BE2C (cell line): Measurements from ENCODE around the gene CTDSPL.

Source experiments
- DNase-seq: peaks from one replicate; pipeline ENCODE4 v3.0.0-alpha.2; 2020
- H3K27me3 ChIP-seq: fragments of 250-450 bp; sonication (Bioruptor Pico); 2 replicates; pipeline ENCODE4 v1.5.1; 2020; ENCODE audit warnings: mild to moderate bottlenecking
- H3K36me3 ChIP-seq: fragments of 250-450 bp; sonication (Bioruptor Pico); 2 replicates; pipeline ENCODE4 v1.5.1; 2020; ENCODE audit warnings: mild to moderate bottlenecking
- H3K4me1 ChIP-seq: fragments of 250-450 bp; sonication (Bioruptor Pico); 2 replicates; pipeline ENCODE4 v1.5.1; 2020
- H3K4me3 ChIP-seq: 2 replicates; pipeline ENCODE4 v1.5.1; 2011; ENCODE audit warnings: low read depth, low read length
- H3K9me3 ChIP-seq: fragments of 250-450 bp; sonication (Bioruptor Pico); 2 replicates; pipeline ENCODE4 v1.5.1; 2020
- TF ChIP-seq, protein P1 (sequence below): IDR thresholded peaks from 2 replicates; pipeline ENCODE4 v1.5.1; 2012; ENCODE audit warnings: mild to moderate bottlenecking, low read depth, low read length

Gene CTDSPL

GRCh38 chr3:37876279-37876678 is 14.6 kb downstream of the CTDSPL start:
- TF ChIP-seq, protein P1, sequence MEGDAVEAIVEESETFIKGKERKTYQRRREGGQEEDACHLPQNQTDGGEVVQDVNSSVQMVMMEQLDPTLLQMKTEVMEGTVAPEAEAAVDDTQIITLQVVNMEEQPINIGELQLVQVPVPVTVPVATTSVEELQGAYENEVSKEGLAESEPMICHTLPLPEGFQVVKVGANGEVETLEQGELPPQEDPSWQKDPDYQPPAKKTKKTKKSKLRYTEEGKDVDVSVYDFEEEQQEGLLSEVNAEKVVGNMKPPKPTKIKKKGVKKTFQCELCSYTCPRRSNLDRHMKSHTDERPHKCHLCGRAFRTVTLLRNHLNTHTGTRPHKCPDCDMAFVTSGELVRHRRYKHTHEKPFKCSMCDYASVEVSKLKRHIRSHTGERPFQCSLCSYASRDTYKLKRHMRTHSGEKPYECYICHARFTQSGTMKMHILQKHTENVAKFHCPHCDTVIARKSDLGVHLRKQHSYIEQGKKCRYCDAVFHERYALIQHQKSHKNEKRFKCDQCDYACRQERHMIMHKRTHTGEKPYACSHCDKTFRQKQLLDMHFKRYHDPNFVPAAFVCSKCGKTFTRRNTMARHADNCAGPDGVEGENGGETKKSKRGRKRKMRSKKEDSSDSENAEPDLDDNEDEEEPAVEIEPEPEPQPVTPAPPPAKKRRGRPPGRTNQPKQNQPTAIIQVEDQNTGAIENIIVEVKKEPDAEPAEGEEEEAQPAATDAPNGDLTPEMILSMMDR = no peak
- no peaks in the 10 kb centered on the region for H3K36me3 ChIP-seq
- DNase-seq = no peak
- no peaks in the 10 kb centered on the region for H3K9me3 ChIP-seq
- H3K4me1 ChIP-seq = no peaks in the 10 kb centered on the region
- H3K4me3 ChIP-seq = no peak overlapping the region
- no peaks in the 10 kb centered on the region for H3K27me3 ChIP-seq

DNA sequence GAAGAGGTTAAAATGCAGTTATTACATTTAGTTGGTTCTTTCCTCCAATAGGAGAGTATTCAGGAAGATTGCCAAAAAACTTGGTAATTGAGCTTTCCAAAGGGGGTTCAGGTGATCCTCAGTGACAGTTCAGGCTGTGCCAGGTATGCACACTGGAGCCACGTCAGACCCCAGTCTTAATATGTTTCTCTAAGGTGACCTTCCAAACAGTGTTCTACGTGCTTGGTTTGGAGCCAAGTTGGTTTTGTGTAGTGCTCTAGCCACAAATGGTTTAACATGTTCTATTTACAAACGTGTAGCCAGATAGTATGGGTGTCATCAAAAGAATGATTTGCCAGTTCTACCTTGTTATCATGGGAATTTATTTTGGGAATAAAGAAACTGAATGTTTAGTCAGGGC is 21.0 kb downstream of the CTDSPL start:
- H3K27me3 ChIP-seq = no peaks in the 10 kb centered on the region
- no peak overlapping the region for H3K4me3 ChIP-seq
- no peaks in the 10 kb centered on the region for H3K36me3 ChIP-seq
- TF ChIP-seq, protein P1 = no peak
- no peak for DNase-seq
- no peaks in the 10 kb centered on the region for H3K4me1 ChIP-seq
- no peaks in the 10 kb centered on the region for H3K9me3 ChIP-seq

DNA sequence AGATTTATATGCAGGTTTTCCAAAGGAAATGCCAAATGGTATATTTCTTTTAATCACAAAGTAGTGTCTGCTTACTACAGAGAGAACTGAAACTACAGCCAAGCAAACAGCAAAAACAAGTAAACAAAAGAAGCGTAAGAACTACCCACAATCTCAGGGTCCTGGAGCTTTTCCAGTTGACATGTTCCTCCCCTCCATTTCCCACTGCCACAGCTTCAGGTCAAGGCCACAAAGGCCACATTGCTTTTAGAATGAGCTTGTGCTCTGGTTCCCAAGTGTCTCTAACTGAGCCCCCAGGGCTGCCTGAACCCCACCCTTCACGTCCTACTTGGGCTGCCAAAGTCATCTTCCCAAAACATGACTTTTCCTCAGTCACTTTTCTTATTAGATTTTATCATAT is 24.1 kb downstream of the CTDSPL start:
- no peak for DNase-seq
- Histone ChIP-seq H3K4me1 (no peaks in the 10 kb centered on the region), H3K36me3 (no peaks in the 10 kb centered on the region), H3K9me3 (no peaks in the 10 kb centered on the region), H3K27me3 (no peaks in the 10 kb centered on the region), H3K4me3 (no peak overlapping the region)
- TF ChIP-seq, protein P1 = no peak

DNA sequence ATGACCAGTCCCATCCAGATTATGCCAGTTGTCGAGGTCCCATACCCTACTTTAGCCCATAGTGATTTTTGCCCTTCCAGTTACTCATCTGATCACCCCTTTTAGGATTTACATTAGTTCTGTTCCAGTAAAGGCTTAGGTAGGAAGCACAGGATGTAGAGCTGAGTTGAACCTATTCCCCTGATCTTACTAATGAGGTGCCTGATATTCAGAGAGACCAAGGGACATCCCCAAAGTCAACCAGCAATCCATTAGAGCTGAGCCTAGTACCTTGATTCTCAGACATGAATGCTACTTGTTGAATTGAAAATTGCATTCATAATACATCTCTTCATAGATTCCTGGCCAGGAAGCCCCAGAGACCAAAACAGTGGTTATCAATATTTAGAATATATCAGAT is 24.7 kb downstream of the CTDSPL start:
- Histone ChIP-seq H3K9me3 (no peaks in the 10 kb centered on the region), H3K4me3 (no peak overlapping the region), H3K4me1 (no peaks in the 10 kb centered on the region), H3K36me3 (no peaks in the 10 kb centered on the region), H3K27me3 (no peaks in the 10 kb centered on the region)
- no peak for DNase-seq
- TF ChIP-seq, protein P1 = no peak

DNA sequence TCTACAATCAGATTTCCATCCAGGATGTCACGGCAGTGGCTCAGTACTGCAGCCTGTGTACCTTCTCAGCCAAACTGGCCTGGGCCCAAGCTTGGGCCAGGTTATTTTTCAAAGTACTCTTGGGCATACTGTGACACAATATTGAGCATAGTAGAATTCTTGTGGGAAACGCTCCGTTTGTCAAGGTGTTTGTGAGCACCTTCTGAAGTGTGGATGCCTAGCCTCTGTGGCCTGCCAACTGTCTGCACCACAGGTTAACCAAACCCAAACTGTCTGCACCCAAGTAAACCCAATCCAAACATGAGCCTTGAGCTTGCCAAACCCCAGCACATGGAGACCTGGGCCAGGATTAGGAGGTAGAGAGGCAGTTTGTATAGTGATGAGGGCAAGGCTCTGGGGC is 25.4 kb downstream of the CTDSPL start:
- no peaks in the 10 kb centered on the region for H3K4me1 ChIP-seq
- H3K27me3 ChIP-seq = no peaks in the 10 kb centered on the region
- no peak overlapping the region for H3K4me3 ChIP-seq
- H3K36me3 ChIP-seq = no peaks in the 10 kb centered on the region
- no peak for DNase-seq
- H3K9me3 ChIP-seq = no peaks in the 10 kb centered on the region
- TF ChIP-seq, protein P1 = no peak

GRCh38 chr3:37887824-37888223 is 26.1 kb downstream of the CTDSPL start:
- no peak for DNase-seq
- Histone ChIP-seq H3K36me3 (no peaks in the 10 kb centered on the region), H3K9me3 (no peaks in the 10 kb centered on the region), H3K4me3 (no peak overlapping the region), H3K27me3 (no peaks in the 10 kb centered on the region), H3K4me1 (no peaks in the 10 kb centered on the region)
- TF ChIP-seq, protein P1 = no peak
